Measurements from ENCODE around the gene SLC9A1.
A peak's percentile ranks its signal among the peaks of the same experiment; 100 is the strongest.
"Not testable (repeated sequence)": the region's sequence is repeated elsewhere in the genome, so short reads cannot be mapped to it uniquely, and the experiment has no call there.

The SLC9A1 gene

DNA sequence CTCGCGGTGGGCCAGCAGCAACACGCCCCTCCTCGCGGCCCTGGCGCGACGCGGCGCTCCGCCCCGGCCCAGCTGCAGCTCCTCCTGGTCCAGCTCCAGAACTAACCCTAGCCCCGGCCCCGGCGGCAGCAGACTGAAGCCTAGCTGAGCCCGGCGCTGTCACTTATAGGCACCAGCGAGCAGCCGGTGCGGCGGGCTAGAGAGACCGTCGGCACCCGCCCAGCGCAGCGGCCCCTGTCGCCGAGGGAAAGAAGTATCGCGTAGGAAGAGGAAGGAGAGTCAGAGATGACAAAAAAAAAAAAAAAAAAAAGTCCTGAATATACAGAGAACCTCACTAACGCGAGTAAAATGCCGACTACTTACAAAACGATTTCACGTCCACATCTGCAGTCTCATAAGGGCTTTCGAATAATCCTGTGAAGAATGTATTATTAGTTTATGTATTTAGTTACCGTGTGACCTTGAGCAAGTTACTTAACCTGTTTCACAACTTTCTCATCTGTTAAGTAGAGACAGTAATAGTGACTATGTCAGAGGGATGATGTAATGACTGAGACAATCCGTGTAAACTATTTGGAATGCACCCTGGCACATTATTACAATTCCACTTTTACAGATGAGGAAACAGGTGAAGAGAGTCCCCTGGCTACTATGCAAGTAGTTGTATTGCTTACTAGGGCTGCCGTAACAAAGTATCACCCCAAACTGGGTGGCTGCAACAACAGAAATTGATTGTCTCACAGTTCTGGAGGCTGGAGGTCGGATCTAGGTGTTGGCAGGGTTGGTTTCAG, at the start of gene SLC9A1:
Gene SLC9A1, minus strand, starts transcription at position 135 of the 791 bp plus-strand sequence. CDS start 791 bp downstream, outside the sequence.
- Histone ChIP-seq H3K4me3 (ENCODE audit: low read depth in 1 of 2, low read length in 2 of 2) (peak within 1 kb of the TSS; percentile 74 to 82), H3K36me3 (ENCODE audit: control insufficient read depth in 1 of 2, insufficient read depth in 2 of 2, low read length in 2 of 2) (no peaks in the 10 kb centered on the region), H3K9ac (ENCODE audit: low read depth in 1 of 2, low read length in 2 of 2) (peak within 1 kb of the TSS; percentile 93 to 95), H3K9me3 (ENCODE audit: control insufficient read depth in 1 of 2, low read length in 2 of 2) (no peaks in the 10 kb centered on the region), H3K4me1 (ENCODE audit: control insufficient read depth in 1 of 2, insufficient read depth in 2 of 2, low read length in 2 of 2) (peaks cover 46 to 48% of the 10 kb centered on the region in 2 donors), H3K27me3 (ENCODE audit: control insufficient read depth in 1 of 2, insufficient read depth in 2 of 2, low read length in 2 of 2) (no peaks in the 10 kb centered on the region), H3K27ac (ENCODE audit: low read depth, low read length) (peak within 1 kb of the TSS; percentile 38)

DNA sequence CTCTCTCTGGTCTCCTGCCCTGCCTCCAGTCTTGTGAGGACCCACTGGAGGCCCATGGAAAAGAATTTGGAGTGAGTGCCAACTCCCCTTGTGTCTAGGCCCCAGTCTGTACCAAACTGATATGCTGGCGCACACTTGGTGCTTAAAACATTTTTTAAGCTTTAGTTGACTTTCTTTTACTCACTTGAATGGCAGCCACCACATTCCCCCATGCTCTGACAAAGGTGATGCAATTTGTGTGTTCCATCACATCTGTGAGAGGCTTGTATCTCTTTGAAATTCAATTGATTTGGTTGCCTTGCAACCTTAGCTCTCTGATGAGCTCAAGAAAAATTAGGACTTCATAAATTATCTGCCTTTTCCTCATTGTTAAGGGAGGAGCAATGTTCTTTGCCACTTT, 49.0 kb upstream of the SLC9A1 start:
- H3K27me3 ChIP-seq (ENCODE audit: control insufficient read depth in 1 of 2, insufficient read depth in 2 of 2, low read length in 2 of 2) = no peaks in the 10 kb centered on the region
- H3K9ac ChIP-seq (ENCODE audit: low read depth in 1 of 2, low read length in 2 of 2) = no peak overlapping the region
- no peaks in the 10 kb centered on the region for H3K9me3 ChIP-seq (ENCODE audit: control insufficient read depth in 1 of 2, low read length in 2 of 2)
- no peak overlapping the region for H3K27ac ChIP-seq (ENCODE audit: low read depth, low read length)
- no peak overlapping the region for H3K4me3 ChIP-seq (ENCODE audit: low read depth in 1 of 2, low read length in 2 of 2)
- H3K36me3 ChIP-seq (ENCODE audit: control insufficient read depth in 1 of 2, insufficient read depth in 2 of 2, low read length in 2 of 2) = no peaks in the 10 kb centered on the region
- no peaks in the 10 kb centered on the region for H3K4me1 ChIP-seq (ENCODE audit: control insufficient read depth in 1 of 2, insufficient read depth in 2 of 2, low read length in 2 of 2)

DNA sequence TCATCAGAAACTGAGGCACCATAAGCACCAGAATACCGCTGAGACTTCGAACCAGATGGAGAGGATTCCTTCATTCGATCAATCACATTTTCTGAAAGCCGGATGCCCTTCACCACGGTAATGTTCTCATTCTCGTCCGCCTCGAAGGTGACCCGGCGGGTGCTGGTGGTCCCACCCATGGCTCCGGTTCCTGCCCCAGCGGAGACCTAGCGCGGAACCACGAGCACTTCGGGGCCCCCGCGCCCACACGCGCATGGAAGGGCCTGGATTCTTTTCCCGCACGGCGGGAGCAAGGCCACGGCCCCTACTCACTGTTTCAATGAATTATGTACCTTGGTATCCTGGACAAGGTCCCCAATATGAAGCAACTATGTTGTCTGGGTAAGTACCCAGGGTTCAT, 46.4 kb upstream of the SLC9A1 start:
- Histone ChIP-seq H3K4me3 (ENCODE audit: low read depth in 1 of 2, low read length in 2 of 2) (no peak overlapping the region), H3K9ac (ENCODE audit: low read depth in 1 of 2, low read length in 2 of 2) (no peak overlapping the region), H3K27me3 (ENCODE audit: control insufficient read depth in 1 of 2, insufficient read depth in 2 of 2, low read length in 2 of 2) (no peaks in the 10 kb centered on the region), H3K4me1 (ENCODE audit: control insufficient read depth in 1 of 2, insufficient read depth in 2 of 2, low read length in 2 of 2) (peaks cover 0 to 2% of the 10 kb centered on the region in 2 donors), H3K27ac (ENCODE audit: low read depth, low read length) (no peak overlapping the region), H3K9me3 (ENCODE audit: control insufficient read depth in 1 of 2, low read length in 2 of 2) (no peaks in the 10 kb centered on the region), H3K36me3 (ENCODE audit: control insufficient read depth in 1 of 2, insufficient read depth in 2 of 2, low read length in 2 of 2) (no peaks in the 10 kb centered on the region)

DNA sequence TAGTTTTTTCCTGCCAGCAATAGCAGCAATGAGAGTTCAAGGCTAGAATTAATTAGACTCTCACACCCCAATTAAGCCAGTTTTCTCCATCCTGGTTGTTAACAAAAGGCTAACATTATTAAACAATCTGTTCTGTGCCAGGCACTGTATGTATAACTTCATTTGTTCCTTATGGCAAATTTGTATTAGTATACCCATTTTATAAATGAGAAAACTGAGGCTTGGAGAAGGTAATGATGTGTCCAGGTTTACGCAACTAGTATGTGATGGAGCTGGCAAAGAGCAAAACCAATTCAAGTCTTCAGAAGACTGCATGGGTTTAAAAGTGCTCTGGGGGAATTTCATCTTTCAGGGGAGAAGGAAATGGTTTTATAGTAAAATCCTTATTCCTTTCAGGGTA, 38.3 kb upstream of the SLC9A1 start:
- Histone ChIP-seq H3K9ac (ENCODE audit: low read depth in 1 of 2, low read length in 2 of 2) (peak overlapping the region in 1 of 2 donors; percentile 45), H3K9me3 (ENCODE audit: control insufficient read depth in 1 of 2, low read length in 2 of 2) (no peaks in the 10 kb centered on the region), H3K36me3 (ENCODE audit: control insufficient read depth in 1 of 2, insufficient read depth in 2 of 2, low read length in 2 of 2) (no peaks in the 10 kb centered on the region), H3K27me3 (ENCODE audit: control insufficient read depth in 1 of 2, insufficient read depth in 2 of 2, low read length in 2 of 2) (no peaks in the 10 kb centered on the region), H3K4me3 (ENCODE audit: low read depth in 1 of 2, low read length in 2 of 2) (peak overlapping the region in 1 of 2 donors; percentile 30), H3K27ac (ENCODE audit: low read depth, low read length) (peak overlapping the region; percentile 71), H3K4me1 (ENCODE audit: control insufficient read depth in 1 of 2, insufficient read depth in 2 of 2, low read length in 2 of 2) (peaks cover 17 to 18% of the 10 kb centered on the region in 2 donors)

DNA sequence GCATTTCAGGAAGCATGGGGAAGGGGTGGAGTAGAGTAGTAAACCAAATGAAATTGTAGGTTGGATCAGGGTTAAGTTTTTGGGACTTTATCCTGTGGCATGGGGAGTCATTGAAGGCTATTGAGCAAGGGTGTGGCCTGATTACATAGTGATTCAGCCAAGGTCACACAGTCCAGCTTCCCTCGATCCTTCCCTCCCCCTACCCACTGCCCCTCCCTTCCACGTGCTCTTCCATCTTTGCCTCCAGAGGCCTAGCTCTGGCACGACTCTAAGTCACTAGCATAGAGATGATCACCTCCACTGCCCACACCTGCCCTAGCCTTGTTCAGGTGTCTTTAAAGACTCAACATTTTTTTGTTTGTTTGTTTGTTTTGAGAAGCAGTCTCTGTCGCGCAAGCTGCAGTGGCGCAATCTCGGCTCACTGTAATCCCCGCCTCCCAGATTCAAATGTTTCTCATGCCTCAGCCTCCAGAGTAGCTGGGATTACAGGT, 37.2 kb upstream of the SLC9A1 start:
- peaks cover 16 to 17% of the 10 kb centered on the region in 2 donors for H3K4me1 ChIP-seq (ENCODE audit: control insufficient read depth in 1 of 2, insufficient read depth in 2 of 2, low read length in 2 of 2)
- H3K36me3 ChIP-seq (ENCODE audit: control insufficient read depth in 1 of 2, insufficient read depth in 2 of 2, low read length in 2 of 2) = no peaks in the 10 kb centered on the region
- peak overlapping the region; percentile 84 for H3K27ac ChIP-seq (ENCODE audit: low read depth, low read length)
- H3K27me3 ChIP-seq (ENCODE audit: control insufficient read depth in 1 of 2, insufficient read depth in 2 of 2, low read length in 2 of 2) = no peaks in the 10 kb centered on the region
- peak overlapping the region in 1 of 2 donors; percentile 45 for H3K9ac ChIP-seq (ENCODE audit: low read depth in 1 of 2, low read length in 2 of 2)
- no peak overlapping the region for H3K4me3 ChIP-seq (ENCODE audit: low read depth in 1 of 2, low read length in 2 of 2)
- H3K9me3 ChIP-seq (ENCODE audit: control insufficient read depth in 1 of 2, low read length in 2 of 2) = no peaks in the 10 kb centered on the region

DNA sequence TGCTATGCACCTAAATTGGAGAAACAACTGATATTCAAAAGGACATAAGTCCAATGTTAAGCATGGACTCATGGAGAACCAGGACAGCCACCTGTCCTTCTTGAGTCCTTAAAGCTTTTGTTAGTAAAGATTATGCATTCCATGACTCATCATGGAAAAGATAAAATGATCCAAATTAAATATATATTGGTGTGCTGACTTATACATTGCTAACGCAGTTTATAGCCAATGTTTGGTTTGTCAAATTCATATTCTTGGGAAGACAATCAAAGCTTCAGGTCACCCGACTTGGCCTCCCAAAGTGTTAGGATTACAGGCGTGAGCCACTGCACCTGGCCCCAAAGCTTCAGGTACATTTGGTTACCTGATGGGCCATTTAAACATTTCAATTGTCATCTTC, 29.7 kb upstream of the SLC9A1 start:
- not testable (repeated sequence) for H3K27me3 ChIP-seq (ENCODE audit: control insufficient read depth in 1 of 2, insufficient read depth in 2 of 2, low read length in 2 of 2); H3K27ac ChIP-seq (ENCODE audit: low read depth, low read length); H3K9me3 ChIP-seq (ENCODE audit: control insufficient read depth in 1 of 2, low read length in 2 of 2); H3K4me3 ChIP-seq (ENCODE audit: low read depth in 1 of 2, low read length in 2 of 2); H3K9ac ChIP-seq (ENCODE audit: low read depth in 1 of 2, low read length in 2 of 2); H3K4me1 ChIP-seq (ENCODE audit: control insufficient read depth in 1 of 2, insufficient read depth in 2 of 2, low read length in 2 of 2); H3K36me3 ChIP-seq (ENCODE audit: control insufficient read depth in 1 of 2, insufficient read depth in 2 of 2, low read length in 2 of 2)

DNA sequence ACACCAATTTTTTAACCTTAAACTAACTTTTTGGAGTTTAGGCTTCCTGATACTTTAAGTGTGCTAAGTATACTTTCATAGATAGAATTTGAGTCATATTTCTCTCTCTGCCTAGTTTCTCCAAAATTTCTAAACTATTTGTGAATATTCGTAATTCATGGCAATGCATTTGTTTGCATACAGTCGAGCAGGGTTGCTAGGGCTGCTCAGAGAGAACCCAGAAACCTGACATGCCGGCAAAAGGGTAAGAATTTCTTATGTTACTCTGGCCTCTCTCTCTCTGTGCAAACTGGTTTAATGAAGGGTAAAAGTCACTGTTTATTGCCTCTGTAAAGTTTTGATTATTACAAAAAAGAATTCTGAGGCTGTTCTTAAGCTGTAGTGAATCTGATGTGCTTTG, 25.1 kb upstream of the SLC9A1 start:
- Histone ChIP-seq H3K4me1 (ENCODE audit: control insufficient read depth in 1 of 2, insufficient read depth in 2 of 2, low read length in 2 of 2) (no peaks in the 10 kb centered on the region), H3K36me3 (ENCODE audit: control insufficient read depth in 1 of 2, insufficient read depth in 2 of 2, low read length in 2 of 2) (no peaks in the 10 kb centered on the region), H3K27me3 (ENCODE audit: control insufficient read depth in 1 of 2, insufficient read depth in 2 of 2, low read length in 2 of 2) (no peaks in the 10 kb centered on the region), H3K27ac (ENCODE audit: low read depth, low read length) (no peak overlapping the region), H3K4me3 (ENCODE audit: low read depth in 1 of 2, low read length in 2 of 2) (no peak overlapping the region), H3K9me3 (ENCODE audit: control insufficient read depth in 1 of 2, low read length in 2 of 2) (peaks cover 3 to 11% of the 10 kb centered on the region in 2 donors), H3K9ac (ENCODE audit: low read depth in 1 of 2, low read length in 2 of 2) (no peak overlapping the region)

DNA sequence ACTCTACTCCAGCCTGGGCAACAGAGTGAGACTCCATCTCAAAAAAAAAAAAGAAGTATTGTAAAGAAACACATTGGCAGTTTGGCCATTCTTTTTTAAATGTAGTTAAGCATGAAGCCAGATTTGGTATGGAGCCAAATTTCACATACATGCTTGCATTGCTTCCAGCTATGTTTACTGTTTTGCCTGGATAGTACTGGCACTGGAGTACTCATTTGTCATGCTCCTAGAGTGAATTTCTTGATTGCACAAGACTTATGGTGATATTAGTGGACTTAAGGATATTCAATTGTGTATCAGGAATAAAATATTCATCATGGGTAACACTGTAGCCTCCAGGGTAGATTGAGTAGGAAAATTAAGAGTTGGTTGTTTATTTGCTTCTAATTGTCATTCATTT, 24.5 kb upstream of the SLC9A1 start:
- Histone ChIP-seq H3K27me3 (ENCODE audit: control insufficient read depth in 1 of 2, insufficient read depth in 2 of 2, low read length in 2 of 2) (no peaks in the 10 kb centered on the region), H3K4me1 (ENCODE audit: control insufficient read depth in 1 of 2, insufficient read depth in 2 of 2, low read length in 2 of 2) (no peaks in the 10 kb centered on the region), H3K36me3 (ENCODE audit: control insufficient read depth in 1 of 2, insufficient read depth in 2 of 2, low read length in 2 of 2) (no peaks in the 10 kb centered on the region), H3K9me3 (ENCODE audit: control insufficient read depth in 1 of 2, low read length in 2 of 2) (peaks cover 3 to 11% of the 10 kb centered on the region in 2 donors), H3K9ac (ENCODE audit: low read depth in 1 of 2, low read length in 2 of 2) (no peak overlapping the region), H3K27ac (ENCODE audit: low read depth, low read length) (no peak overlapping the region), H3K4me3 (ENCODE audit: low read depth in 1 of 2, low read length in 2 of 2) (no peak overlapping the region)

DNA sequence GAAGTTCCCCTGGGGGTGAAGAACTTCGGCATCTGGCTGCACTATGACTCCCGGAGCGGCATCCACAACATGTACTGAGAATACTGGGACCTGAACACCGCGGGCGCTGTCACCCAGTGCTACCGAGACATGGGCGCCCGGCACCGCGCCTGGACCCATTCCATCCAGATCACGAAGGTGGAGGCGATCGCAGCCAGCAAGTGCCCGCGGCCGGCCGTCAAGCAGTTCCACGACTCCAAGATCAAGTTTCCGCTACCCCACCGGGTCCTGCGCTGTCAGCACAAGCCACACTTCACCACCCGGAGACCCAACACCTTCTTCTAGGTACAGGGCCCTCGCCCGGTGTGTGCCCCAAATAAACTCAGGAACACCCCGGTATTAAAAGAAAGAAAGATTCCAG, 22.0 kb upstream of the SLC9A1 start:
- Histone ChIP-seq H3K27me3 (ENCODE audit: control insufficient read depth in 1 of 2, insufficient read depth in 2 of 2, low read length in 2 of 2) (no peaks in the 10 kb centered on the region), H3K9ac (ENCODE audit: low read depth in 1 of 2, low read length in 2 of 2) (no peak overlapping the region), H3K4me3 (ENCODE audit: low read depth in 1 of 2, low read length in 2 of 2) (no peak overlapping the region), H3K36me3 (ENCODE audit: control insufficient read depth in 1 of 2, insufficient read depth in 2 of 2, low read length in 2 of 2) (no peaks in the 10 kb centered on the region), H3K4me1 (ENCODE audit: control insufficient read depth in 1 of 2, insufficient read depth in 2 of 2, low read length in 2 of 2) (no peaks in the 10 kb centered on the region), H3K9me3 (ENCODE audit: control insufficient read depth in 1 of 2, low read length in 2 of 2) (peaks cover 0 to 5% of the 10 kb centered on the region in 2 donors), H3K27ac (ENCODE audit: low read depth, low read length) (no peak overlapping the region)

DNA sequence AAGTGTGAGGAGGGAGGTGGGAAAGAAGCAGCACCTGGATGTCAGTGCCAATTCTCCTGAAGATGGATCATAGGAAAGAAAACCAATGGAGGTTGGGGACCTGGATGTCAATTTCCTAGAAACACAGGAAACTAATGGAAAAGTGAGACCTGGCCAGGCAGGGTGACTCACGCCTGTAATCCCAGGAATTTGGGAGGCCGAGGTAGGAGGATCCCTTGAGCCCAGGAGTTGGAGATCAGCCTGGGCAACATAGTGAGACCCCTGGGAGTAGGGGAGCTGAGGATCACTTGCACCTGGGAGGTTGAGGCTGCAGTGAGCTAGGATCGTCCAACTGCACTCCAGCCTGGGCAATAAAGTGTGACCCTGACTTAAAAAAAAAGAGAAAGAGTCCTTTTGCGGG, 21.4 kb upstream of the SLC9A1 start:
- Histone ChIP-seq H3K4me1 (ENCODE audit: control insufficient read depth in 1 of 2, insufficient read depth in 2 of 2, low read length in 2 of 2) (no peaks in the 10 kb centered on the region), H3K27me3 (ENCODE audit: control insufficient read depth in 1 of 2, insufficient read depth in 2 of 2, low read length in 2 of 2) (no peaks in the 10 kb centered on the region), H3K9ac (ENCODE audit: low read depth in 1 of 2, low read length in 2 of 2) (no peak overlapping the region), H3K4me3 (ENCODE audit: low read depth in 1 of 2, low read length in 2 of 2) (no peak overlapping the region), H3K36me3 (ENCODE audit: control insufficient read depth in 1 of 2, insufficient read depth in 2 of 2, low read length in 2 of 2) (no peaks in the 10 kb centered on the region), H3K27ac (ENCODE audit: low read depth, low read length) (no peak overlapping the region), H3K9me3 (ENCODE audit: control insufficient read depth in 1 of 2, low read length in 2 of 2) (peaks cover 0 to 5% of the 10 kb centered on the region in 2 donors)
